ENCODE data around the gene IQSEC3.

The IQSEC3 gene

DNA sequence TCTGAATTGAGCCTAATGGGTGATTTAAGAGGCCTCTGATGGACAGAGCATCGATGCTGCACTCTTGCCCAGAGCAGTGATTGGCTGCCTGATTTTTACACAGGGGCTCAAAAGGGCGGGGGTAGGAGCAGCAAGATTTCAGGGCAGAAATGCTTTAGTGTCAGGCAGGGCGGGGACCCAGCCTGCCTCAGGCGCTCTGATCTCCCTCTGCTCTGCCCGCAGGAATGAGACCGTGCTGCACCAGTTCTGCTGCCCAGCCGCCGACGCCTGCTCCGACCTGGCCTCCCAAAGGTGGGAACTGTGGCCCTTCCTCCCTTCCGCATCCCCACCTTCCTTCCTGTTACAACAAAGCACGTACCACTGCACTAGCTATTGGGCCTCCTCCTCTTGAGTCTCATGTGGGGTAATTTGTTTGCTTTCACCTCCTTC lies 32.4 kb downstream of the IQSEC3 start:
- ATAC-seq (ENCODE audit: insufficient read depth, low read depth) (no peak), DNase-seq (no peak)
- H3K4me3 ChIP-seq (ENCODE audit: low read depth in 1 of 2, low read length in 2 of 2) = no peak overlapping the region
- no peaks in the 10 kb centered on the region for H3K79me2 ChIP-seq (ENCODE audit: insufficient read depth, low read length)
- no peaks in the 10 kb centered on the region for H3K9me3 ChIP-seq (ENCODE audit: insufficient read depth, low read length, severe bottlenecking)
- no peaks in the 10 kb centered on the region for H3K36me3 ChIP-seq (ENCODE audit: insufficient read depth, low read length)
- no peak overlapping the region for H3K27ac ChIP-seq (ENCODE audit: low read length)
- H3K4me1 ChIP-seq (ENCODE audit: insufficient read depth, low read length) = no peaks in the 10 kb centered on the region
- no peak overlapping the region for H3K4me2 ChIP-seq (ENCODE audit: insufficient read depth, low read length)
- TF ChIP-seq, protein P1, sequence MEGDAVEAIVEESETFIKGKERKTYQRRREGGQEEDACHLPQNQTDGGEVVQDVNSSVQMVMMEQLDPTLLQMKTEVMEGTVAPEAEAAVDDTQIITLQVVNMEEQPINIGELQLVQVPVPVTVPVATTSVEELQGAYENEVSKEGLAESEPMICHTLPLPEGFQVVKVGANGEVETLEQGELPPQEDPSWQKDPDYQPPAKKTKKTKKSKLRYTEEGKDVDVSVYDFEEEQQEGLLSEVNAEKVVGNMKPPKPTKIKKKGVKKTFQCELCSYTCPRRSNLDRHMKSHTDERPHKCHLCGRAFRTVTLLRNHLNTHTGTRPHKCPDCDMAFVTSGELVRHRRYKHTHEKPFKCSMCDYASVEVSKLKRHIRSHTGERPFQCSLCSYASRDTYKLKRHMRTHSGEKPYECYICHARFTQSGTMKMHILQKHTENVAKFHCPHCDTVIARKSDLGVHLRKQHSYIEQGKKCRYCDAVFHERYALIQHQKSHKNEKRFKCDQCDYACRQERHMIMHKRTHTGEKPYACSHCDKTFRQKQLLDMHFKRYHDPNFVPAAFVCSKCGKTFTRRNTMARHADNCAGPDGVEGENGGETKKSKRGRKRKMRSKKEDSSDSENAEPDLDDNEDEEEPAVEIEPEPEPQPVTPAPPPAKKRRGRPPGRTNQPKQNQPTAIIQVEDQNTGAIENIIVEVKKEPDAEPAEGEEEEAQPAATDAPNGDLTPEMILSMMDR (IDR thresholded peaks at IDR 0.05; ENCODE audit: borderline replicate concordance, extremely low read depth, low read length, poor library complexity, severe bottlenecking) = no peak
- no peak for TF ChIP-seq EZH2 (IDR thresholded peaks at IDR 0.05; ENCODE audit: borderline replicate concordance, low read depth, low read length, severe bottlenecking)
- H2AFZ ChIP-seq (ENCODE audit: low read depth, low read length) = no peak overlapping the region
- no peak overlapping the region for H3K9ac ChIP-seq (ENCODE audit: low read depth, low read length)
- H4K20me1 ChIP-seq (ENCODE audit: insufficient read depth, low read length) = no peaks in the 10 kb centered on the region
- no peaks in the 10 kb centered on the region for H3K27me3 ChIP-seq (ENCODE audit: insufficient read depth, low read length, poor library complexity)

DNA sequence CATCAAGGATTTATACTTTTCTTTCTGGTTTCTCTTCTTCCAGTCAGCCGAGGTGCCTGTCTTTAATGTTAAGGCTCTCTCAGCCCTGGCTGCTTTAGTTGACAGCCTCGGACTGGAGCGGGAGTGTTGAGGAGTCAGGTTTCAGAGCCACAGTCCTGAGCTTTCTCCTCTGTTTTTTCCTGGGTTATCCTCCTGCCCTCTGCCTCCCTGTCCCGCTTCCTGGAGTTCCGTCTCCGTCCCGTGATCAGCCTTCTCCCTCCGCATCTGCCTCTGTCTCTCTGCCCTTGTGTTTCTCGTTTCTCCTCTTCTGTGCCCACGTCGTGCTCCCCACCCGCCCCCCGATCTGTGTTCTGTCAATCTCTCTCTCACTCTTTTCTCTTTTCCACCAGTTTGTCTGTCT lies 33.0 kb downstream of the IQSEC3 start:
- Histone ChIP-seq H3K9me3 (ENCODE audit: insufficient read depth, low read length, severe bottlenecking) (no peaks in the 10 kb centered on the region), H3K27me3 (ENCODE audit: insufficient read depth, low read length, poor library complexity) (no peaks in the 10 kb centered on the region), H3K36me3 (ENCODE audit: insufficient read depth, low read length) (no peaks in the 10 kb centered on the region), H3K27ac (ENCODE audit: low read length) (no peak overlapping the region), H3K79me2 (ENCODE audit: insufficient read depth, low read length) (no peaks in the 10 kb centered on the region), H4K20me1 (ENCODE audit: insufficient read depth, low read length) (no peaks in the 10 kb centered on the region), H3K4me2 (ENCODE audit: insufficient read depth, low read length) (no peak overlapping the region), H3K4me3 (ENCODE audit: low read depth in 1 of 2, low read length in 2 of 2) (no peak overlapping the region), H3K4me1 (ENCODE audit: insufficient read depth, low read length) (no peaks in the 10 kb centered on the region), H2AFZ (ENCODE audit: low read depth, low read length) (no peak overlapping the region), H3K9ac (ENCODE audit: low read depth, low read length) (no peak overlapping the region)
- DNase-seq (no peak), ATAC-seq (ENCODE audit: insufficient read depth, low read depth) (no peak)
- TF ChIP-seq, protein P1 (IDR thresholded peaks at IDR 0.05; ENCODE audit: borderline replicate concordance, extremely low read depth, low read length, poor library complexity, severe bottlenecking) = no peak
- TF ChIP-seq EZH2 (IDR thresholded peaks at IDR 0.05; ENCODE audit: borderline replicate concordance, low read depth, low read length, severe bottlenecking) = no peak

DNA sequence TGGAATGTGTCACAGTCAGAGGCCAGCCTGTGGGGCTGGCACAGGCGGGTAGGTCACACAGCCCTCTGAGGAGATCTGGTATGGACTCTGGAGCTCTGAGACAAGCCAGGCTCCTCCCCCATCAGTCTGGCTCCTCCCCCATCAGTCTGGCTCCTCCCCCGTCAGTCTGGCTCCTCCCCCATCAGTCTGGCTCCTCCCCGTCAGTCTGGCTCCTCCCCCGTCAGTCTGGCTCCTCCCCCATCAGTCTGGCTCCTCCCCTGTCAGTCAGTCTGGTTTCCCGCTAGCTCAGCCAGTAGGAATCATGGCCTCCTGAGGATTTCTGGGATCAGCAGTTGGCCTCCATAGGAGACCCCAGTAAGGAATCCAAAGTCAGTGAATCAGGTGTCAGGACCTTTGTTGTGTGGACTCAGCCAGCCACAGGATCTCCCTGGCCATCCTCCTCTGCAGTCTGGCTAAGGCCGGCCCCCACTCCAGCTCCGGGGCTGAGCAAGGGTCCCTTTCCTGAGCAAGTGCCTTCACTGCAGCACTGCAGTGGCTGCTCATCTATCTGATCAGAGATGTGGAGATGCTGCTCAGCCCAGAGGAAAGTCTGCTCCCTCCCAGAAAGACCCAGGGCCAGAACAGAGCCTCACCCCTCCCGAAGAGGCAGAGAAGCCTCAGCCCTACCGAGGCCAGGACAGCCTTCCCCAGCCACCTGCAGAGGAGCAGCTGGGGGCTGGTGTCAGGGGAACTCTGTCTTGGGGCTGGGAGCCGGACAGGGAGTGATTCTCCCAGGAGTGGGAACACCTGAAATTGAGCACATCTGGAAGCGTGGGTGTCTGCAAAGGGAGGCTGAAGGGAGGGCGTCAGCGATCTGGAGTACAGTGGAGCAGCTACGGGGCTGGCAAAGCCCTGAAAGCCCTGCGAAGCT lies 35.7 kb downstream of the IQSEC3 start:
- no peaks in the 10 kb centered on the region for H3K9me3 ChIP-seq (ENCODE audit: insufficient read depth, low read length, severe bottlenecking)
- H3K36me3 ChIP-seq (ENCODE audit: insufficient read depth, low read length) = no peaks in the 10 kb centered on the region
- ATAC-seq (ENCODE audit: insufficient read depth, low read depth) (no peak), DNase-seq (no peak)
- H3K4me1 ChIP-seq (ENCODE audit: insufficient read depth, low read length) = no peaks in the 10 kb centered on the region
- H3K27me3 ChIP-seq (ENCODE audit: insufficient read depth, low read length, poor library complexity) = no peaks in the 10 kb centered on the region
- H3K4me2 ChIP-seq (ENCODE audit: insufficient read depth, low read length) = no peak overlapping the region
- no peak overlapping the region for H3K27ac ChIP-seq (ENCODE audit: low read length)
- no peak for TF ChIP-seq EZH2 (IDR thresholded peaks at IDR 0.05; ENCODE audit: borderline replicate concordance, low read depth, low read length, severe bottlenecking)
- TF ChIP-seq, protein P1 (IDR thresholded peaks at IDR 0.05; ENCODE audit: borderline replicate concordance, extremely low read depth, low read length, poor library complexity, severe bottlenecking) = no peak
- no peak overlapping the region for H3K4me3 ChIP-seq (ENCODE audit: low read depth in 1 of 2, low read length in 2 of 2)
- H3K79me2 ChIP-seq (ENCODE audit: insufficient read depth, low read length) = no peaks in the 10 kb centered on the region
- no peak overlapping the region for H2AFZ ChIP-seq (ENCODE audit: low read depth, low read length)
- no peak overlapping the region for H3K9ac ChIP-seq (ENCODE audit: low read depth, low read length)
- H4K20me1 ChIP-seq (ENCODE audit: insufficient read depth, low read length) = no peaks in the 10 kb centered on the region

Data from DND-41 (cell line).